ENCODE data around the gene SLC35G6. TPM values are rescaled to one million over a fixed set of nuclear protein-coding genes. Genes with fewer than 3 reads are reported as not detected.
A peak's percentile ranks its signal among the peaks of the same experiment; 100 is the strongest.

SLC35G6 gene
- total RNA-seq, 4 donors from 2014 or later = not detected

- in situ Hi-C loops (cut with MboI; ENCODE audit: low pct_ligation_motif_present in 1 of 4, low pct_unique_long_range_greater_than_20kb in 1 of 4, low sequenced_read_pairs in 3 of 4) = no loop called here
- Histone ChIP-seq H3K27me3 (no peaks in the 10 kb centered on the region), H3K36me3 (peaks cover 0 to 8% (median 4%) of the 10 kb centered on the region in 4 donors), H3K27ac (peak overlapping the region in 2 of 4 donors; percentile 48 to 59), H3K9me3 (no peaks in the 10 kb centered on the region), H3K4me3 (no peak overlapping the region), H3K4me1 (peaks cover 13 to 67% (median 36%) of the 10 kb centered on the region in 4 donors)
- intact Hi-C loops (cut with DNase I; ENCODE audit: low total_unique reads) = no loop called here
- no peak for DNase-seq
- 100% methylated on average over 1 of the region's 1 CpG for WGBS, 2 donors (ENCODE audit: low coverage in 1 of 2)
- no peak for TF ChIP-seq EP300 (IDR thresholded peaks at IDR 0.05; ENCODE audit: low read depth)
- peak in 2 of 3 donors; percentile 9 to 29 for TF ChIP-seq POLR2AphosphoS5 (IDR thresholded peaks at IDR 0.05)
Measured at GRCh38 chr17:7491583-7491982, 10.3 kb downstream of the SLC35G6 start.

- no peak for DNase-seq
- intact Hi-C loops (cut with DNase I; ENCODE audit: low total_unique reads) = no loop called here
- 88 to 97% methylated on average over 3 of the region's 3 CpGs for WGBS, 2 donors (ENCODE audit: low coverage in 1 of 2)
- in situ Hi-C loops (cut with MboI; ENCODE audit: low pct_ligation_motif_present in 1 of 4, low pct_unique_long_range_greater_than_20kb in 1 of 4, low sequenced_read_pairs in 3 of 4) = no loop called here
- peaks cover 0 to 31% (median 14%) of the 10 kb centered on the region in 4 donors for H3K36me3 ChIP-seq
- peaks cover 0 to 47% (median 21%) of the 10 kb centered on the region in 4 donors for H3K4me1 ChIP-seq
- no peaks in the 10 kb centered on the region for H3K9me3 ChIP-seq
- no peak overlapping the region for H3K4me3 ChIP-seq
- TF ChIP-seq POLR2AphosphoS5 (IDR thresholded peaks at IDR 0.05) (no peak), EP300 (IDR thresholded peaks at IDR 0.05; ENCODE audit: low read depth) (no peak), CTCF (IDR thresholded peaks at IDR 0.05) (no peak), POLR2A (IDR thresholded peaks at IDR 0.05) (no peak)
- no peaks in the 10 kb centered on the region for H3K27me3 ChIP-seq
- no peak overlapping the region for H3K27ac ChIP-seq
Measured at GRCh38 chr17:7493941-7494340, 12.7 kb downstream of the SLC35G6 start.

- Histone ChIP-seq H3K27ac (no peak overlapping the region), H3K4me3 (no peak overlapping the region), H3K4me1 (peaks cover 0 to 27% (median 12%) of the 10 kb centered on the region in 4 donors), H3K27me3 (no peaks in the 10 kb centered on the region), H3K36me3 (peaks cover 0 to 47% (median 24%) of the 10 kb centered on the region in 4 donors), H3K9me3 (no peaks in the 10 kb centered on the region)
- no peak for DNase-seq
- WGBS, 2 donors (ENCODE audit: low coverage in 1 of 2) = 67 to 89% methylated on average over 1 to 10 of the region's 12 CpGs
- in situ Hi-C loops (cut with MboI; ENCODE audit: low pct_ligation_motif_present in 1 of 4, low pct_unique_long_range_greater_than_20kb in 1 of 4, low sequenced_read_pairs in 3 of 4) = no loop called here
- TF ChIP-seq EP300 (IDR thresholded peaks at IDR 0.05; ENCODE audit: low read depth) (no peak), POLR2AphosphoS5 (IDR thresholded peaks at IDR 0.05) (no peak), CTCF (IDR thresholded peaks at IDR 0.05) (no peak), POLR2A (IDR thresholded peaks at IDR 0.05) (no peak)
- intact Hi-C loops (cut with DNase I; ENCODE audit: low total_unique reads) = no loop called here
Measured at GRCh38 chr17:7495906-7496434, 14.7 kb downstream of the SLC35G6 start.

- intact Hi-C loops (cut with DNase I; ENCODE audit: low total_unique reads) (no loop called here), in situ Hi-C loops (cut with MboI; ENCODE audit: low pct_ligation_motif_present in 1 of 4, low pct_unique_long_range_greater_than_20kb in 1 of 4, low sequenced_read_pairs in 3 of 4) (no loop called here)
- Histone ChIP-seq H3K4me1 (peaks cover 0 to 20% (median 6%) of the 10 kb centered on the region in 4 donors), H3K36me3 (peaks cover 0 to 54% (median 28%) of the 10 kb centered on the region in 4 donors), H3K27me3 (no peaks in the 10 kb centered on the region), H3K4me3 (no peak overlapping the region), H3K27ac (no peak overlapping the region), H3K9me3 (no peaks in the 10 kb centered on the region)
- 92 to 93% methylated on average over 11 to 20 of the region's 20 CpGs for WGBS, 2 donors (ENCODE audit: low coverage in 1 of 2)
- no peak for DNase-seq
- TF ChIP-seq CTCF (IDR thresholded peaks at IDR 0.05) = no peak
- TF ChIP-seq POLR2AphosphoS5 (IDR thresholded peaks at IDR 0.05) = no peak
- TF ChIP-seq POLR2A (IDR thresholded peaks at IDR 0.05) = no peak
- TF ChIP-seq EP300 (IDR thresholded peaks at IDR 0.05; ENCODE audit: low read depth) = no peak
Measured at GRCh38 chr17:7496470-7497183, 15.4 kb downstream of the SLC35G6 start.
